Nephron (organoid): ENCODE data around the gene SF3B2.
"Not testable (repeated sequence)": the region's sequence is repeated elsewhere in the genome, so short reads cannot be mapped to it uniquely, and the experiment has no call there.

Source experiments
- H3K27ac Mint-ChIP-seq, 3 experiments: 2 replicates each; pipeline ENCODE4 v1.8.0; 2020; ENCODE audit warnings: mixed read lengths in 3 of 3, mild to moderate bottlenecking in 2 of 3, moderate library complexity in 1 of 3
- H3K27me3 Mint-ChIP-seq: 2 replicates; pipeline ENCODE4 v1.8.0; 2021; ENCODE audit warnings: low read depth, mild to moderate bottlenecking, moderate library complexity, mixed read lengths
- H3K36me3 Mint-ChIP-seq: 2 replicates; pipeline ENCODE4 v1.8.0; 2020; ENCODE audit warnings: low read depth, mixed read lengths
- H3K4me1 Mint-ChIP-seq: 2 replicates; pipeline ENCODE4 v1.8.0; 2020; ENCODE audit warnings: mixed read lengths
- H3K4me3 Mint-ChIP-seq, 3 experiments: 2 replicates each; pipeline ENCODE4 v1.8.0; 2020; ENCODE audit warnings: mild to moderate bottlenecking in 3 of 3, mixed read lengths in 3 of 3, moderate library complexity in 2 of 3
- H3K9me3 Mint-ChIP-seq: 2 replicates; pipeline ENCODE4 v1.8.0; 2020; ENCODE audit warnings: mixed read lengths
- CTCF ChIP-seq, 3 experiments: fragments of 200-600 bp; sonication (generic); IDR thresholded peaks; one replicate each; pipeline ENCODE4 v1.5.0; 2021; ENCODE audit warnings: antibody characterized with exemption in 3 of 3; ENCODE audit not compliant: unreplicated experiment in 3 of 3

Gene SF3B2

GRCh38 chr11:66112601-66113499 is 60.7 kb downstream of the SF3B2 start:
- peak overlapping the region in 2 of 3 experiments; percentile 23 to 47 for H3K27ac Mint-ChIP-seq
- H3K36me3 Mint-ChIP-seq = no peaks in the 10 kb centered on the region
- no peak for TF ChIP-seq CTCF (IDR thresholded peaks at IDR 0.05; ENCODE audit: unreplicated experiment in 3 of 3)
- H3K4me3 Mint-ChIP-seq = no peak overlapping the region
- peaks cover 38% of the 10 kb centered on the region for H3K4me1 Mint-ChIP-seq
- no peaks in the 10 kb centered on the region for H3K27me3 Mint-ChIP-seq
- H3K9me3 Mint-ChIP-seq = no peaks in the 10 kb centered on the region

DNA sequence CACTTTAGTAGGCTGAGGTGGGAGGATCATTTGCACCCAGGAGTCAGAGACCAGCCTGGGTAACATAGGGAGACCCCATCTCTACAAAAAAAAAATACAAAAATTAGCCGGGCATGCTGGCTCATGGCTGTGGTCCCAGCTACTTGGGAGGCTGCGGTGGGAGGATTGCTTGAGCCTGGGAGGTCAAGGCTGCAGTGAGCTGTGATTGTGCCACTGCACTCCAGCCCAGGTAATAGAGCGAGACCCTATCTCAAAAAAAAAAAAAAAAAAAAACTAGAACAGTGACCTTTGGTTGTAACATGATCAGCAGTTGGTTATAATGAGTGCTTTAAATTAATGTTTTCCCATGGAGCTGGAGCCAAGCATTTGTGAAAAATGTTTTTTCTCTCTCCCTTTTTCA is 62.8 kb downstream of the SF3B2 start:
- H3K27ac Mint-ChIP-seq = peak overlapping the region; percentile 34 to 71 (median 51)
- H3K4me1 Mint-ChIP-seq = peaks cover 52% of the 10 kb centered on the region
- H3K4me3 Mint-ChIP-seq = not testable (repeated sequence)

DNA sequence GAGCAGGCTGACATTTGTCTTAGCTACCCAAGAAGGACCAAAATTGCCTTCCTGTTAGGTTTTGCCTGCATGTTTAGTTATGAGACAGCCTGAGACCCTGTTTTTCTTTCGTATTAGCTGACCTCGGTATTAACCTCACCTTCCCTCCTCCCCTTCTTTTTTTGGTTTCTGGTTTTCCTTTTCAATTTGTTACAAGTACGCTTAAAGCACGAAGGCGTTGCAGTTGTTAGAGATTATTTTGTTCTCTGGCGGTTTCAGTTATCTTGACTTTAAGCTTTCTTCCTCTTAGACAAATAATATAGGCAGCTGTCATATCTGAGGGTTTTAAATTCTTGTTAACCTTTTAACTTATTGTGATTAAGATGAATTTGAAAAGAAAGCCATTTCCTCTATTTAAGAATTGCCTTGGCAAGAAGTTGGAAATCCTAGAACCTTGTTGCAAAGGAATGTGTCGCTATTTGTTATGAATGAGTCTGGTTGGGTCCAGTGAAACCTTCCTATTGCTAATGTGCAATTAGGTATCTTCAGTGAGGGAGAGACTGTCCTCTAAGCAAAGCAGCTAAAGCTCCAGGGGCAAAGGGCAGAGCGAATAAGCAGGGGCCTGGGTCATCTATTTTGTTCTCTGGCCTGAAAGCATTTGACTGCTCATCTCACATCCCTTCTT is 63.6 kb downstream of the SF3B2 start:
- TF ChIP-seq CTCF (IDR thresholded peaks at IDR 0.05; ENCODE audit: unreplicated experiment in 3 of 3) = no peak
- H3K27me3 Mint-ChIP-seq = no peaks in the 10 kb centered on the region
- peaks cover 56% of the 10 kb centered on the region for H3K4me1 Mint-ChIP-seq
- H3K27ac Mint-ChIP-seq = peak overlapping the region; percentile 34 to 71 (median 51)
- H3K4me3 Mint-ChIP-seq = peak overlapping the region in 2 of 3 experiments; percentile 7 to 9
- no peaks in the 10 kb centered on the region for H3K9me3 Mint-ChIP-seq
- no peaks in the 10 kb centered on the region for H3K36me3 Mint-ChIP-seq

More for the DNA sequence above, 62.8 kb downstream of the SF3B2 start:
- not testable (repeated sequence) for H3K27me3 Mint-ChIP-seq, H3K9me3 Mint-ChIP-seq, H3K36me3 Mint-ChIP-seq

DNA sequence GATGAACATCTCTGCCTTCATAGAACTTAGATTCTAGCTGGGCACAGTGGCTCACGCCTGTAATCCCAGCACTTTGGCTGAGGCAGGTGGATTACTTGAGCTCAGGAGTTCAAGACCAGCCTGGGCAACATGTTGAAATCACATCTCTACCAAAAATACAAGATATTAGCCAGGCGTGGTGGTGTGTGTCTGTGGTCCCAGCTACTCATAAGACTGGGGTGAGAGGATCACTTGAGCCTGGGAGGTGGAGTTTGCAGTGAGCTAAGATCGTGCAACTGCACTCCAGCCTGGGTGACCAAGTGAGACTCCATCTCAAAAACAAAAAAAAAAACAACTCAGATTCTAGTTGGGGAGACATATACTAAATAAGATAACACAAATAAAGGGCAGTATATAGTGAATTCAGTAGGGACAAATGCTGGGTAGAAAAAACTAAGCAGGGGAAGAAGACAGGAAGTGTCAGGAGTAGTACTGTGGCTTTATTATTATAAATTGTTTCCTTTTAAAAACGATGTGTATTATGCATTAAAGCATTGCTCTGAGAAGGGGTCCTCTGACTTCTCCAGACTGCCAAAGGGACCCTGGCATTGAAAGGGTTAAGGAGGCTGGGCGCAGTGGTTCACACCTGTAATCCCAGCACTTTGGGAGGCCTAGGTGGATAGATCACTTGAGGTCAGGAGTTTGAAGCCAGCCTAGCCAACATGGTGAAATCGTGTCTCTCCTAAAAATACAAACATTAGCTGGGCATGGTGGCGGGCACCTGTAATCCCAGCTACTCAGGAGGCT is 64.6 kb downstream of the SF3B2 start:
- Mint-ChIP-seq H3K36me3 (no peaks in the 10 kb centered on the region), H3K27me3 (no peaks in the 10 kb centered on the region), H3K9me3 (no peaks in the 10 kb centered on the region), H3K4me3 (no peak overlapping the region), H3K27ac (peak overlapping the region in 2 of 3 experiments; percentile 56 to 68), H3K4me1 (peaks cover 66% of the 10 kb centered on the region)
- TF ChIP-seq CTCF (IDR thresholded peaks at IDR 0.05; ENCODE audit: unreplicated experiment in 3 of 3) = no peak

DNA sequence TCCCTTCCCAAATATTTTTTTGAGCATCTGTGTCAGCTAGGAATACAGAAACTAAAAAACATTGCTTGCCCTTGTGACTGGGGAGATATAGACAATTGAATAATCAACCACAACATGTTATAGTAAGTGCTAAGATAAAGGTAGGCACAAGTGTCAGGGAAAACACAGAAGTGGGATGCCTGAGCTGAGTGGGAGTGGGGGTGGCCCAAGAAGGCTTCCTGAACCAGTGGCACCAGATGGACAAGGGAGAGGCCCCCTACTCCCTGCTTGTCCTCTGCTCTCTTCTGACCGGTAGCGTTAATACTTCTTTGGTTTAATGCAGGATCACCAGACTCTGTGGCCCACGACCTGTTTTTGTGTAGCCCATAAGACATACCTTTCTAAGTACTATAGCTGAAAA is 66.7 kb downstream of the SF3B2 start:
- no peak for TF ChIP-seq CTCF (IDR thresholded peaks at IDR 0.05; ENCODE audit: unreplicated experiment in 3 of 3)
- Mint-ChIP-seq H3K4me1 (peaks cover 48% of the 10 kb centered on the region), H3K27ac (peak overlapping the region; percentile 78 to 85 (median 85)), H3K36me3 (no peaks in the 10 kb centered on the region), H3K4me3 (no peak overlapping the region), H3K27me3 (no peaks in the 10 kb centered on the region), H3K9me3 (no peaks in the 10 kb centered on the region)
